K562 (cell line): ENCODE data around the gene ARIH1.

Source experiments
- FOS ChIP-seq: IDR thresholded peaks from 3 replicates; pipeline ENCODE4 v1.6.1; 2011; ENCODE audit not compliant: insufficient read length; ENCODE audit errors: extremely low read depth
- MTA3 ChIP-seq: fragments of 450-650 bp; formaldehyde crosslinking; IDR thresholded peaks from 2 replicates; pipeline ENCODE4 v1.6.1; 2017; ENCODE audit warnings: mild to moderate bottlenecking, borderline replicate concordance
- MXI1 ChIP-seq: IDR thresholded peaks from 2 replicates; pipeline ENCODE4 v1.6.1; 2011; ENCODE audit warnings: low read depth, mild to moderate bottlenecking, improper control_type of control experiment, low read length
- POLR2A ChIP-seq: fragments of 450-650 bp; conservative IDR thresholded peaks from 2 replicates; pipeline ENCODE4 v1.6.1; 2016
- RAD21 ChIP-seq, 2 experiments: fragments of 250-450 bp in 1 of 2; fragments of 450-650 bp in 1 of 2; sonication (Bioruptor Pico) in 1 of 2; formaldehyde crosslinking in 1 of 2; IDR thresholded peaks in 1 of 2; conservative IDR thresholded peaks in 1 of 2; 2 replicates each; pipeline versions ENCODE4 v1.4.0 to v1.8.0; 2020 to 2022; ENCODE audit warnings: mild to moderate bottlenecking in 2 of 2, moderate library complexity in 1 of 2
- RFX1 ChIP-seq: fragments of 450-650 bp; IDR thresholded peaks from 2 replicates; pipeline ENCODE4 v1.6.1; 2016; ENCODE audit warnings: mild to moderate bottlenecking, moderate library complexity
- TF ChIP-seq, protein P1 (sequence below), 3 experiments: IDR thresholded peaks in 2 of 3; conservative IDR thresholded peaks in 1 of 3; 2 replicates each; pipeline ENCODE4 v1.5.1; 2011 to 2012; ENCODE audit warnings: low read length in 3 of 3, mild to moderate bottlenecking in 3 of 3, control low read depth in 2 of 3, improper control_type of control experiment in 1 of 3, inconsistent platforms in 1 of 3, low read depth in 1 of 3, mixed read lengths in 1 of 3, moderate library complexity in 1 of 3; ENCODE audit not compliant: insufficient read depth in 2 of 3
- TF ChIP-seq, protein P2 (sequence below): fragments of 250-450 bp; sonication (Bioruptor Pico); IDR thresholded peaks from 2 replicates; pipeline ENCODE4 v1.5.0; 2020; ENCODE audit warnings: mild to moderate bottlenecking
- TF ChIP-seq, protein P3 (sequence below): fragments of 250-450 bp; sonication (Bioruptor Pico); IDR thresholded peaks from 2 replicates; pipeline ENCODE4 v1.9.0; 2021; ENCODE audit warnings: mild to moderate bottlenecking, inconsistent platforms

DNA sequence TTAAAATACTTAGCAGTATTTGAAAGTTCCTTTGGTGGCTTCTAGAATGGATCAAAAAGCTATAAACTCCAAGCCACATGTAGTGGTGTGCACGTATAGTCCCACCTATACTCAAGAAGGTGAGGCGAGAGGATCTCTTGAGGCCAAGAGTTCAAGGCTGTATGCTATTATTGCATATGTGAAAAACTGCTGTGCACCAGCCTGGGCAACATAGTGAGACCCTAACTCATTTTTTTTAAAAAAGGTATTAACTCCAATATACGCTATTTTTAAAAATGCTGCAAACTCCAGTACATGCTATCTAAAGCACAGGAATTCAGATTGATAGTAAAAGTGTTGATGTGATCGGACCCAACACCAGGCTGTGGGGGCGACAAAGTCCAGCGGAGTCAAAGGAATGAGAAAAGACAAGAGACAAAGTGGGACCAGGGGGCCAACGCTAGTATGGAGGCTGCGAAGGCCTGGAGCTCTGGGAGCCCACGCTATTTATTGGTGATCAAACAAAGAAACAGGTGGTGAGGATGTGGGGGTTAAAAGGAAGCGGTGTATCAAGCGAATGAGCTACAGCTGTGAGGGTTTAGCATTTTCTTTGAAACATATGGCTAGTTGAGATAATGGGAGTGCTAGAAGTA lies 66.6 kb downstream of the ARIH1 start:
- TF ChIP-seq POLR2A (no peak), MXI1 (no peak), FOS (no peak), MTA3 (no peak), RFX1 (no peak), RAD21 (CRISPR knock-in tag; conservative IDR thresholded peaks at IDR 0.05 in 1 of 2, IDR thresholded peaks at IDR 0.05 in 1 of 2) (no peak)
- TF ChIP-seq, protein P1, sequence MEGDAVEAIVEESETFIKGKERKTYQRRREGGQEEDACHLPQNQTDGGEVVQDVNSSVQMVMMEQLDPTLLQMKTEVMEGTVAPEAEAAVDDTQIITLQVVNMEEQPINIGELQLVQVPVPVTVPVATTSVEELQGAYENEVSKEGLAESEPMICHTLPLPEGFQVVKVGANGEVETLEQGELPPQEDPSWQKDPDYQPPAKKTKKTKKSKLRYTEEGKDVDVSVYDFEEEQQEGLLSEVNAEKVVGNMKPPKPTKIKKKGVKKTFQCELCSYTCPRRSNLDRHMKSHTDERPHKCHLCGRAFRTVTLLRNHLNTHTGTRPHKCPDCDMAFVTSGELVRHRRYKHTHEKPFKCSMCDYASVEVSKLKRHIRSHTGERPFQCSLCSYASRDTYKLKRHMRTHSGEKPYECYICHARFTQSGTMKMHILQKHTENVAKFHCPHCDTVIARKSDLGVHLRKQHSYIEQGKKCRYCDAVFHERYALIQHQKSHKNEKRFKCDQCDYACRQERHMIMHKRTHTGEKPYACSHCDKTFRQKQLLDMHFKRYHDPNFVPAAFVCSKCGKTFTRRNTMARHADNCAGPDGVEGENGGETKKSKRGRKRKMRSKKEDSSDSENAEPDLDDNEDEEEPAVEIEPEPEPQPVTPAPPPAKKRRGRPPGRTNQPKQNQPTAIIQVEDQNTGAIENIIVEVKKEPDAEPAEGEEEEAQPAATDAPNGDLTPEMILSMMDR (IDR thresholded peaks at IDR 0.05 in 2 of 3, conservative IDR thresholded peaks at IDR 0.05 in 1 of 3; ENCODE audit: insufficient read depth in 2 of 3, low read depth in 1 of 3, low read length in 3 of 3), result no peak
- TF ChIP-seq, protein P2, sequence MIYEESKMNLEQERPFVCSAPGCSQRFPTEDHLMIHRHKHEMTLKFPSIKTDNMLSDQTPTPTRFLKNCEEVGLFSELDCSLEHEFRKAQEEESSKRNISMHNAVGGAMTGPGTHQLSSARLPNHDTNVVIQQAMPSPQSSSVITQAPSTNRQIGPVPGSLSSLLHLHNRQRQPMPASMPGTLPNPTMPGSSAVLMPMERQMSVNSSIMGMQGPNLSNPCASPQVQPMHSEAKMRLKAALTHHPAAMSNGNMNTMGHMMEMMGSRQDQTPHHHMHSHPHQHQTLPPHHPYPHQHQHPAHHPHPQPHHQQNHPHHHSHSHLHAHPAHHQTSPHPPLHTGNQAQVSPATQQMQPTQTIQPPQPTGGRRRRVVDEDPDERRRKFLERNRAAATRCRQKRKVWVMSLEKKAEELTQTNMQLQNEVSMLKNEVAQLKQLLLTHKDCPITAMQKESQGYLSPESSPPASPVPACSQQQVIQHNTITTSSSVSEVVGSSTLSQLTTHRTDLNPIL (CRISPR knock-in tag), result no peak
- TF ChIP-seq, protein P3, sequence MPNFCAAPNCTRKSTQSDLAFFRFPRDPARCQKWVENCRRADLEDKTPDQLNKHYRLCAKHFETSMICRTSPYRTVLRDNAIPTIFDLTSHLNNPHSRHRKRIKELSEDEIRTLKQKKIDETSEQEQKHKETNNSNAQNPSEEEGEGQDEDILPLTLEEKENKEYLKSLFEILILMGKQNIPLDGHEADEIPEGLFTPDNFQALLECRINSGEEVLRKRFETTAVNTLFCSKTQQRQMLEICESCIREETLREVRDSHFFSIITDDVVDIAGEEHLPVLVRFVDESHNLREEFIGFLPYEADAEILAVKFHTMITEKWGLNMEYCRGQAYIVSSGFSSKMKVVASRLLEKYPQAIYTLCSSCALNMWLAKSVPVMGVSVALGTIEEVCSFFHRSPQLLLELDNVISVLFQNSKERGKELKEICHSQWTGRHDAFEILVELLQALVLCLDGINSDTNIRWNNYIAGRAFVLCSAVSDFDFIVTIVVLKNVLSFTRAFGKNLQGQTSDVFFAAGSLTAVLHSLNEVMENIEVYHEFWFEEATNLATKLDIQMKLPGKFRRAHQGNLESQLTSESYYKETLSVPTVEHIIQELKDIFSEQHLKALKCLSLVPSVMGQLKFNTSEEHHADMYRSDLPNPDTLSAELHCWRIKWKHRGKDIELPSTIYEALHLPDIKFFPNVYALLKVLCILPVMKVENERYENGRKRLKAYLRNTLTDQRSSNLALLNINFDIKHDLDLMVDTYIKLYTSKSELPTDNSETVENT (CRISPR knock-in tag), result no peak
